Keratinocyte (primary cell): ENCODE data around the gene UBL5.
"Not testable (repeated sequence)": the region's sequence is repeated elsewhere in the genome, so short reads cannot be mapped to it uniquely, and the experiment has no call there.

Source experiments
- EZH2 ChIP-seq: IDR thresholded peaks from one replicate; pipeline ENCODE4 v1.6.1; 2012; ENCODE audit warnings: inconsistent platforms, mild to moderate bottlenecking, low read length, moderate library complexity
- TF ChIP-seq, protein P1 (sequence below), 3 experiments: IDR thresholded peaks in 1 of 3; conservative IDR thresholded peaks in 1 of 3; optimal IDR thresholded peaks in 1 of 3; 2 replicates in 2 of 3; 3 replicates in 1 of 3; pipeline versions ENCODE3 to v1.5.1; 2011; ENCODE audit warnings: low read length in 3 of 3, mild to moderate bottlenecking in 3 of 3, moderate library complexity in 2 of 3, control low read depth in 1 of 3, inconsistent platforms in 1 of 3; ENCODE audit not compliant: insufficient read depth in 2 of 3; ENCODE audit errors: extremely low read depth in 1 of 3

DNA sequence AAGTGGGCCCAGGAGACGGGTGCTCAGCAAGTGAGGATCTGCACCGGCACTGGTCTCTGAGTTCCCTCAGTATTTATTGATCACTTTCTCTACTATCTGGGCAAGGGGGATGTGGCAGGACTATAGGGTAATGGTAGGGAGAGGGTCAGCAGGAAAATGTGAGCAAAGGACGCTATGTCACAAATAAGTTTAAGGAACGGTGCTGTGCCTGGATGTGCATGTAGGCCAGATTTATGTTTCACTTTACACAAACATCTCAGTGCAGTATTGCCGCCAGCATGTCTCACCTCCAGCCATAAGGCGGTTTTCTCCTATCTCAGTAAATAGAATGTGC, 43.6 kb upstream of the UBL5 start:
- TF ChIP-seq, protein P1, sequence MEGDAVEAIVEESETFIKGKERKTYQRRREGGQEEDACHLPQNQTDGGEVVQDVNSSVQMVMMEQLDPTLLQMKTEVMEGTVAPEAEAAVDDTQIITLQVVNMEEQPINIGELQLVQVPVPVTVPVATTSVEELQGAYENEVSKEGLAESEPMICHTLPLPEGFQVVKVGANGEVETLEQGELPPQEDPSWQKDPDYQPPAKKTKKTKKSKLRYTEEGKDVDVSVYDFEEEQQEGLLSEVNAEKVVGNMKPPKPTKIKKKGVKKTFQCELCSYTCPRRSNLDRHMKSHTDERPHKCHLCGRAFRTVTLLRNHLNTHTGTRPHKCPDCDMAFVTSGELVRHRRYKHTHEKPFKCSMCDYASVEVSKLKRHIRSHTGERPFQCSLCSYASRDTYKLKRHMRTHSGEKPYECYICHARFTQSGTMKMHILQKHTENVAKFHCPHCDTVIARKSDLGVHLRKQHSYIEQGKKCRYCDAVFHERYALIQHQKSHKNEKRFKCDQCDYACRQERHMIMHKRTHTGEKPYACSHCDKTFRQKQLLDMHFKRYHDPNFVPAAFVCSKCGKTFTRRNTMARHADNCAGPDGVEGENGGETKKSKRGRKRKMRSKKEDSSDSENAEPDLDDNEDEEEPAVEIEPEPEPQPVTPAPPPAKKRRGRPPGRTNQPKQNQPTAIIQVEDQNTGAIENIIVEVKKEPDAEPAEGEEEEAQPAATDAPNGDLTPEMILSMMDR (optimal IDR thresholded peaks at IDR 0.05 in 1 of 3, IDR thresholded peaks at IDR 0.05 in 1 of 3, conservative IDR thresholded peaks at IDR 0.05 in 1 of 3; ENCODE audit: extremely low read depth in 1 of 3, insufficient read depth in 2 of 3, low read length in 3 of 3), result not testable (repeated sequence)
- TF ChIP-seq EZH2, result not testable (repeated sequence)
